SK-N-SH treated with all-trans-retinoic acid at 6 μM for 48 hours (cell line): ENCODE results near the gene KLHL33.

Source experiments
- ARNTL ChIP-seq: fragments of 450-650 bp; formaldehyde crosslinking; IDR thresholded peaks from 2 replicates; pipeline ENCODE4 v1.5.0; 2020; ENCODE audit warnings: low read depth, mild to moderate bottlenecking, moderate library complexity, borderline replicate concordance
- ISL1 ChIP-seq: fragments of 250-450 bp; sonication (Bioruptor Pico); IDR thresholded peaks from 2 replicates; pipeline ENCODE4 v2.1.2; 2022; ENCODE audit warnings: mild to moderate bottlenecking, moderate library complexity
- OSR1 ChIP-seq: fragments of 250-450 bp; sonication (Bioruptor Pico); IDR thresholded peaks from 2 replicates; pipeline ENCODE4 v1.8.0; 2022; ENCODE audit warnings: moderate library complexity, mild to moderate bottlenecking, inconsistent platforms
- PATZ1 ChIP-seq: fragments of 250-450 bp; sonication (Bioruptor Pico); IDR thresholded peaks from 2 replicates; pipeline ENCODE4 v1.8.0; 2020; ENCODE audit warnings: mild to moderate bottlenecking, moderate library complexity, borderline replicate concordance
- POU6F1 ChIP-seq: fragments of 250-450 bp; sonication (Bioruptor Pico); IDR thresholded peaks from 2 replicates; pipeline ENCODE4 v1.8.0; 2021; ENCODE audit warnings: low read depth, mild to moderate bottlenecking, moderate library complexity, borderline replicate concordance
- RARB ChIP-seq: fragments of 250-450 bp; sonication (Bioruptor Pico); IDR thresholded peaks from 2 replicates; pipeline ENCODE4 v1.8.0; 2021; ENCODE audit warnings: mild to moderate bottlenecking, moderate library complexity
- TOX ChIP-seq: fragments of 250-450 bp; sonication (Bioruptor Pico); IDR thresholded peaks from 2 replicates; pipeline ENCODE4 v1.8.0; 2021; ENCODE audit warnings: mild to moderate bottlenecking, moderate library complexity, borderline replicate concordance
- ZFP3 ChIP-seq: fragments of 250-450 bp; sonication (Bioruptor Pico); IDR thresholded peaks from 2 replicates; pipeline ENCODE4 v1.5.0; 2020; ENCODE audit warnings: mild to moderate bottlenecking, moderate library complexity
- ZNF565 ChIP-seq: fragments of 450-650 bp; formaldehyde crosslinking; conservative IDR thresholded peaks from 2 replicates; pipeline ENCODE4 v1.5.0; 2020; ENCODE audit warnings: low read depth, mild to moderate bottlenecking, moderate library complexity
- TF ChIP-seq, protein P1 (sequence below): fragments of 250-450 bp; sonication (Bioruptor Pico); IDR thresholded peaks from 2 replicates; pipeline ENCODE4 v1.5.1; 2020; ENCODE audit warnings: low read depth, mild to moderate bottlenecking, moderate library complexity

GRCh38 chr14:20397511-20397910 lies 38.5 kb downstream of the KLHL33 start:
- TF ChIP-seq, protein P1, sequence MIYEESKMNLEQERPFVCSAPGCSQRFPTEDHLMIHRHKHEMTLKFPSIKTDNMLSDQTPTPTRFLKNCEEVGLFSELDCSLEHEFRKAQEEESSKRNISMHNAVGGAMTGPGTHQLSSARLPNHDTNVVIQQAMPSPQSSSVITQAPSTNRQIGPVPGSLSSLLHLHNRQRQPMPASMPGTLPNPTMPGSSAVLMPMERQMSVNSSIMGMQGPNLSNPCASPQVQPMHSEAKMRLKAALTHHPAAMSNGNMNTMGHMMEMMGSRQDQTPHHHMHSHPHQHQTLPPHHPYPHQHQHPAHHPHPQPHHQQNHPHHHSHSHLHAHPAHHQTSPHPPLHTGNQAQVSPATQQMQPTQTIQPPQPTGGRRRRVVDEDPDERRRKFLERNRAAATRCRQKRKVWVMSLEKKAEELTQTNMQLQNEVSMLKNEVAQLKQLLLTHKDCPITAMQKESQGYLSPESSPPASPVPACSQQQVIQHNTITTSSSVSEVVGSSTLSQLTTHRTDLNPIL (CRISPR knock-in tag) = no peak
- no peak for TF ChIP-seq RARB (CRISPR knock-in tag)
- TF ChIP-seq OSR1 = no peak
- no peak for TF ChIP-seq TOX (CRISPR knock-in tag)
- no peak for TF ChIP-seq ZNF565 (CRISPR knock-in tag)
- no peak for TF ChIP-seq PATZ1
- no peak for TF ChIP-seq POU6F1 (CRISPR knock-in tag)
- TF ChIP-seq ARNTL = no peak
- no peak for TF ChIP-seq ZFP3 (CRISPR knock-in tag)
- no peak for TF ChIP-seq ISL1 (CRISPR knock-in tag)
